GM12892 (cell line): ENCODE data around the gene SPI1.

Experiments
- POLR2A ChIP-seq: IDR thresholded peaks from 2 replicates; pipeline ENCODE4 v1.6.1; 2011; ENCODE audit warnings: low read depth, low read length, control low read depth
- TAF1 ChIP-seq: IDR thresholded peaks from 2 replicates; pipeline ENCODE4 v1.6.1; 2011; ENCODE audit warnings: low read depth, mild to moderate bottlenecking, control low read depth, low read length, borderline replicate concordance

DNA sequence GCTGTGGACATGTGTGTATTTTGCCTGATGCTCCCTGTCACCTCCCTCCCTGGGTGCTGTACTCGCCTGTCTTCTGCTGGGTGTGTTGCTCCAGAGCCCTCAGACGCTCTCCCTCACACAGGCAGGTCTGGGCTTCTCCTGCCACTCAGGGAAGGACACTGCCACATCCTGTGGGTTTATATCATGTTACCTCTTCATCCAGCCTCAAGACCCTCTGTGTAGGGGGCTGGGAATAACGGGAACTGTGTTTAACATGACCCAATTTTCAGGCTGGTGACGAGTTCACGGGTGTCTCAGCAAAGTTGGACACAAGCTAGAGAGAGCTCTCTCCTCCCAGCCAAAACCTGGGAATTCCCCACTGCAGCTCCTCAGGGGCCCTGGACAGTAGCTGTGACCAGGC, 50.4 kb downstream of the SPI1 start:
- TF ChIP-seq TAF1 (no peak), POLR2A (no peak)
